HG03342 (cell line): Measurements from ENCODE around the gene CLDN6.
A peak's percentile ranks its signal among the peaks of the same experiment; 100 is the strongest.

ENCODE experiments used
- ATAC-seq: cut with Tn5 transposase; IDR thresholded peaks from one replicate; pipeline ENCODE4 v1.9.1; 2021; ENCODE audit warnings: mild to moderate bottlenecking, moderate library complexity; ENCODE audit not compliant: unreplicated experiment

CLDN6 gene

DNA sequence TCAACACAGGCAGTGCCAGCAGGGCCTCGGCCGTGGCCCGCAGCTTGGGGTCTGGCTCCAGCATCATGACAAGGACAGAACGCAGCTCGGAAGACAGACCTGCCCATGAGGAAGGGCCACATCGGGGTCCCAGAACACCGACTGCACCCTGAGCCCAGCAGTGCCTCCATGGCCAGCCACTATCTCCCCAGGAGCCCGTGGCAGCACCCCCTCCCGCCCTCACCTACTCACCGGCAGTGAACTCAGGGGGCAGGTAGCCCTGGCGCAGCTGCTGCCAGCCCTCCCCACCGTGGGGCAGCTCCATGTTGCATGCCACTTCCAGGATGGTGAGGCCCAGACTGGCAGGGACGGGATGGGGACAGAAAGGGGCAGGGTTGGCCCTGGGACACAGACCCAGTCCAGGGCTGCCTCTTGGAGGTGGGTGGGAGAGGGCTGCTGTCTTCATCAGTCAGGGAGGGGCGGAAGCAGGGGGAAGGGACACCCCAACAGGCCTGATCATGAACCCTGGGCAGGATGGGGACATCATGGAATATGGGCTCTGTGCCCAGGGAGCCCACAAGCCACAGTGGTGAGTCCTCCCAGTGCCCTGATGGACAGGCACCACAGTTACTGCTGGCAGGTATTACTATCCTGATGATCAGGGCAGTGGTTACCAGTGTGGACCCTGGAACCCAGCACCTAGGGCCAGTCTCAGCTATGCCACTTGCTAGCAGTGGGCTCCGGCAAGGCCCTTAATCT, 43.5 kb downstream of the CLDN6 start:
- no peak for ATAC-seq

DNA sequence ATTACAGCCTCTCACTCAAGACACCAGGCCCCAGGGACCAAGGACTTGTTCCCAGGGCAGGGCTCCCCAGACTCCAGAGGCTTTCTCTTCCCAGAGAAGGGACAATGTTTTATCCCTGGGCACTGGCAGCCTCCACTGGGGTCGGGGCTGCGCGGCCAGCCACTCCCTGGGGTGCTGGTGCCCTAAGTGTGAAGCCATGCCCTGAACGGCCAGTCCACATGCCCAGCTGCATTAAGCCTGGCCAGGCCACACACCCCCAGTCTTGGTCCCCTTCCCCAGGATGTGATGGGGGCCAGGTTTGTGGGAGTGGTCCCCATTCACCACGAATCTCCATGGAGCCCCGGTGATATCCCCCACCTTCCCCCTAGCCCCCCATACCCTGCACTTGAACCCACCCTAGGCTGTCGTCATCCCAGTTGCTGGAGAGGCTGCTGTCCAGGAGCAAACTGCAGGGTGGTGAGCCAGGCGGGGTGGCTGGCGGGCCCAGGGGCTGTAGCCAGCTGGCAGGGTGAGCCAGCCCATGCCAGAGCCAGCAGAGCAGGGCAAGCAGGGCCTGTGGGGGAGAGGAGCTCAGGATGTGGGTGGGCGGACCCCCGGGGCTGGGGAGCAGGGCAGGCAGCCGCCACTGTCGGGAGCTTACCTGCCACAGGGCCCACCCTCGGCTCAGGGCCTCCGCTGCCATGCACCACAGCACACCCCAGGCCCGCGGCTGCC, 44.2 kb downstream of the CLDN6 start:
- ATAC-seq, result no peak

DNA sequence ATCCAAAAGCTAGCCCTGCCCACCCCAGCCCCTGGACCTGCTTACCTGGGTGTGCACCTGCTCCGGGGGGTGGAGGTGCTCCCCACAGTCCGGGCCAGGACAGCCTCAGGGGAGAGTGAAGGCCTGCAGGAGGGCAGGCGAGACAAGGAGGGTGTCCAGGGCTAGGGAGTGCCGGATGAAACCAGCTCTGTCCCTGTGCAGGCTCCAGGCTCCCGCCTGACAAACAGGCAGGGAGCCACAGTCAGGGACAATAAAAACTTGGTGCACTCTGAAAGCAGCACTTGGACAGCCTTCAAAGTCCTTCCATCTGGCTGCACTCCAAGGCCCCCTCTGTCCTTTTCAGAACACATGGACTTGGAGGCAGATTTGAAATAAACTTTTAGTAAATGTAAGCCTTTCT, 44.9 kb downstream of the CLDN6 start:
- no peak for ATAC-seq

DNA sequence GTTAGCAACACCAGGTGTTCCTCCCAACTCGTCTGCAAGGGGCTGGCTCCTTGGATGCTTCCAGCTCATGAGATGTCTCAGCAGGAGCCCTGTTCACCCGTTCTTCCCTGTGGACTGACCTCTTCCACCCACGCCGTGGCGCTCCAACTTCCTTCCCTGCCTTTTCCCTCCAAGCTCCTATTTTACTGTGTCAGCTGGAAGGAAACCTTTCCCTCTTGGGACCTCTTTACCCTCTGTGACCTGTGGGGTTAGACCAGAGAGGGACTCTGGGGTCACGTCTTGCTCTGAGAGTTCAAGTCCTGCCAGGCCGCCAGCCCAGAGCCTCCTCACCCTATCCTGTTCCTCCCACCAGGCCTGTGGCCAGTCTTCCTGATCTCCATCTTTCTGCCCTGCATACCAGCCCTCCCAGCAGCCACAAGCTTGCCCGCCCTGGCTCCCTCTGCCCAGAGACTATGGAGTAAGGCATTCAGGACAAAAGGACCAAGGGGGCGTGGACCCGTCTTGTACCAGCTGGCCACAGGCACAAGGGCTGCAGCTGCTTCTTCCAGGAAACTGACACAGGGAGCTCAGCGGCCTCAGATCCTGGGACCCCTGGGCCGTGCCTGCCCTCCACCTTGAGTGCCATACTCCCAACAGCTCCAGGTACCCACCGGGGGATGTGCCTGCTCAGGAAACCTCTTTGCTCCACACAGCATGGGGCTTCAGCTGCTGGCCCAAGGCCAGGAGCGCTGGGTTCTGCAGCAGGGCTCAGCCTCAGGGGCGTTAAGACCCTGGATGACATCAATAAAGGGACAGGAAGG, 45.8 kb downstream of the CLDN6 start:
- no peak for ATAC-seq

DNA sequence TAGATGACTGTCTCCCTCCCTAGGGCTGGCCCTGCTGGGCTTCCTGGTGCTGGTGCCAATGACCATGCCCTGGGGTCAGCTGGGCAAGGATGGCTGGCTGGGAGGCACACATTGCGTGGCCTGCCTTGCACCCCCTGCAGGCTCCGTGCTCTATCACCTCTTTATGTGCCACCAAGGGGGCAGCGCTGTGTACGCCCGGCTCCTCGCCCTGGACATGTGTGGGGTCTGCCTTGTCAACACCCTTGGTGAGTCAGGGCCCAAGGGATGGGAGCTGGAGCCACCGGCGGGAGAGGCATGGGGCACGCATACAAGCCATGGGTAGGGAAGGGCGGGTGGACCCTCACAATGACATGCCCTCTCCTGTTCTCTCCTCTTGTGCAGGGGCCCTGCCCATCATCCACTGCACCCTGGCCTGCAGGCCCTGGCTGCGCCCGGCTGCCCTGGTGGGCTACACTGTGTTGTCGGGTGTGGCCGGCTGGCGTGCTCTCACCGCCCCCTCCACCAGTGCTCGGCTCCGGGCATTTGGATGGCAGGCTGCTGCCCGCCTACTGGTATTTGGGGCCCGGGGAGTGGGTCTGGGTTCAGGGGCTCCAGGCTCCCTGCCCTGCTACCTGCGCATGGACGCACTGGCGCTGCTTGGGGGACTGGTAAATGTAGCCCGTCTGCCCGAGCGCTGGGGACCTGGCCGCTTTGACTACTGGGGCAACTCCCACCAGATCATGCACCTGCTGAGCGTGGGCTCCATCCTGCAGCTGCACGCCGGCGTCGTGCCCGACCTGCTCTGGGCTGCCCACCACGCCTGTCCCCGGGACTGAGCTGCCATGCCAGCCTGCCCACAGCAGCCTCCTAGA, 46.6 kb downstream of the CLDN6 start:
- no peak for ATAC-seq

DNA sequence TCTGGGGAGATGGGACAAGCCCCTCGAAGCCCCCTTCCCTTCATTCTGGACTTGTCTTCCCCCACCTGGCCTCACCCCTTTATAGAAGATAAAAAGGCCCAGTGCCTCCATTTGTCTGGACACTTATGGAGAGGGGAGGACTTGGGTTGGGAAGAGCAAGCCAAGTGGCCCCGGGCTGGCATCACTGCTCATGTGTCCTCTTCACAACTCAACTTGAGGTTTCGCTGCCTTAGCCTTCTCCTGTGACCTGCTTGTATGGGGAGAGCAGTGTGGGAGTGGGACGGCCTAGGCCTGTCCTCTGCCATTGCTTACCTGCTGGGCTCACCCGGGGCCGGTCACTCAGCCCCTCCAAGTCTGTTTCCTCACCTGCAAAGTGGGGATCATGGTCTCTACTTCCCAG, 47.4 kb downstream of the CLDN6 start:
- no peak for ATAC-seq

DNA sequence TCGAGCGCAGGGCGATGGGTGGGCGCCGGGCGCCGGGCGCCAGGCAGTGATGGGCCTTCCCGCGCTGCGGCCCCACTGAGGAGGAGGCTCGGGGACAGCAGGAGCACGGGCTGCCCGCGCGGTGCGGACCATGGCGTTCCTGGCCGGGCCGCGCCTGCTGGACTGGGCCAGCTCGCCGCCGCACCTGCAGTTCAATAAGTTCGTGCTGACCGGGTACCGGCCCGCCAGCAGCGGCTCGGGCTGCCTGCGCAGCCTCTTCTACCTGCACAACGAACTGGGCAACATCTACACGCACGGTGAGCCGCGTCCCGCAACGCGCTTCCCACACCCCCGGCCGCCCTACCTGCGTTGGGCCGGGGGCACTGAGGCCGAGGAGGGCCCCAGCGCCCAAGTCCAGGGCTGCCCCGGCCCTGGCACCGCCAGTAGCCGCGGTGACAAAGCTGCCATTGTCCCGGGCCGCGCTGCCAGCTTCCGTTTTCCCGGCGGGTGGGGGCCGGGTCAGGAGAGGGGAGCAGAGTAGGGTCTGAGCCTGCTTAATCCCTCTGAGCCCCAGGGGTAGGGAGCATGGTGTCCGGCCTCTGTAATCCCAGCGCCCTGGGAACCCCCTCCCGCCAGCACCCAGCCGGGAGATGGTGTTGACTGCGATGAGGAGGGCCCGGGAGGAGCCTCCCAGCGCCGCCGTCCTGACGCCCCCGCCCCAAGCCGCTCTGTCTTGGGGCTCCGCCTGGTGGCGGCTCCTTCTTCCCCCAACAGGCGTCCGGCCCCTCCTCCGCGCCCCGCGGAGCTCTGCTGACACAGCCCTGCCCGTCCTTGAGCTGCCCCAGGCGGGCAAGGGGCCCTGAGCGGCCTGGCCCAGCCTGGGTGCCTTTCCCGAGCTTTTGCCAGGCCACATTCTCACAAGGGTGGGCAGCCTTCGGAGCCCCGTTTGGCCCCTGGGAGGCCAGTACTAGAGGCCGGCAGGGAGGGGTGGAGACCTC, 48.1 kb downstream of the CLDN6 start:
- ATAC-seq, result peak; percentile 32

DNA sequence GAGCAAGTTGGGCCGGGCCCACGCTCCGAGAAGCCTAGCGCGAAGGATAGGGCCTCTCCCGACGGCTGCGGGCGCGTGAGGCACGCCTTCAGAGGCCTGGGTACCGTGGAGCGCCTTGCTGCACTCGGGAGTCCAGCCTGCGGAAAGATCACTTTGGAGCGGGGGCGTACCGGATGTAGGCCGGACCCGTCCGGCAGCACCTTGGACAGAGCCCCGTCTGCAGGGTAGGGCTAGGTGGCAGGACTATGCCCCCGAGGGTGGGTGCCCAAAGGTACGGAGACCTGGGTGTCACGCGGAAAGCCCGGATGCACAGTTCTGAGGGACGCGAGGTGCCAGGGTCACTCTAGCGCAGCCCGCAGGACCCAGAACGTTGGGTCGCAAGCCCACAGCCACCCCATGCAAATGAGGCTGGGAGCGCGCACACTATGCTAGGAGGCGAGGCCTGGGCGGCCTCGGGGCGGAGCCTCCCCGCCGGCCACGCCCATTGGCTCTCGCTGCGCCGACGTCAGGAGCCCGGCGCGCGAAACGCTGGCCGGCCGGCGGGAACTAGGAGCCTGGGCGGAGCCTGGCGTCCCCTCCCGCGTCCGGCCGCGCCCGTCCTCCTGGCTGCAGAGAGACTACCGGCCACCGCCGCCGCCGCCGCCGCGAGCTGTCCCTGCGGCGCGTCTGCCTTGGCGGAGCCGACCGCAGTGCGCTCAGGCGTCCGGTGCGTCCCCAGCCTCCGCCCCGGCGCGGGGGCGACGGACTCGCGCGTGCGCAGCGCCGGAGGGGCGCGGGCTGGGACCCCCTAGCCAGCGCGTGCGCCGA, 49.0 kb downstream of the CLDN6 start, which contains the start of gene PAQR4:
PAQR4 (plus strand) TSS at position 611 of the 807 bp plus-strand sequence. CDS start 327 bp downstream, outside the sequence.
- peak; percentile 70 for ATAC-seq

DNA sequence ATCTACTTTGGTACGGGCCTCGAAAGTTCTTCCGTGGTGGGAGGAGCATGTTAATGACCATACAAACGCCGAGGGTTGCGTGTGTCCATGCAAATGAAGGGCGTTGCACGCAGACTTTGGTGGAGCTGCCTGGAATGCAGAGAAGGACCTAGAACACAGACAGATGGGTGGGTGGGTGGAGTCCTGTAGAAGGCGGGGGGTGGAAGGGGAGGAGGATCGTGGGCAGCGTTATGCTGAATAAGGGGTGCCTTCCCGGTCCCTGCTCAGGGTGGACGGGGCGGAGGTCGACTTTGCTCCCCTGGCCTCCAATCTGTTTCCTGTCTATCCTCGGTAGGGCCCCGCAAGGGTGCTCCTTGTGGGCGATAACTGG, 49.6 kb downstream of the CLDN6 start:
- no peak for ATAC-seq

DNA sequence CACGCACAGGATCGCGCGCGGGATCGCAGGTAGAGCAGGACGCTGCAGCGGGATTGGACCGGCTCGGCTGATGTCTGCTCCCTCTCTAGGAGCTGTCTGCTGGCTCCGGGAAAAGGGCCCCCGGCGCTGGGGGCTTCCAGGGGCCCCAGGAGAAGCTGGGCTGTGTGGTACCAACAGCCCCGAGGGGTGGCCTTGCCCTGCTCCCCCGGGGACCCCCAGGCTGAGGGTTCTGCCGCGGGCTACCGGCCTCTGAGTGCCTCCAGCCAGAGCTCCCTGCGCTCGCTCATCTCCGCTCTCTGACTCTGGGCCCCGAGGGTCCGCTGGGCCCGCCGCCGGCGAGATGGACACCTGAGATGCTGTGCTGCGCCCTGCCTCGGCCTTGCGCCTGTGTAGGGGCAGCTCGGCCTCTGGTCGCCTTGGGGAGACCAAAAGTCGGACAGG, 50.2 kb downstream of the CLDN6 start:
- no peak for ATAC-seq

DNA sequence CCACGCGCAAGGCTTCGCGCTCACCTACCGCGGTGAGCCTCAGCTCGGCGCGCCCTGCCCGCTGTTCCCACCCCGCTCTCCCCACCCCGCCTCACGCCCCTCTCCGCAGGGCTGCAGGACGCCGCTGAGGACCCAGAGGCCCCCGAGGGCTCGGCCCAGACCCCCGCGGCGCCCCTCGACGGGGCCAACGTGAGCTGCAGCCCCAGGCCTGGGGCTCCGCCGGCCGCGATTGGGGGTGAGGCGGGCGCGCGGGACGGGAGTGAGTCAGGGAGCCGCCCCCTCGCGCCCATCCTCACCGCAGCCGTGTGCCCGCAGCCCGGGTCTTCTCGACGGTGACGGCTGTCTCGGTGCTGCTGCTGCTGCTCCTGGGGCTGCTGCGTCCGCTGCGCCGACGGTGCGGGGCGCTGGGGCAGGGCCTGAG, 50.8 kb downstream of the CLDN6 start:
- ATAC-seq, result no peak

DNA sequence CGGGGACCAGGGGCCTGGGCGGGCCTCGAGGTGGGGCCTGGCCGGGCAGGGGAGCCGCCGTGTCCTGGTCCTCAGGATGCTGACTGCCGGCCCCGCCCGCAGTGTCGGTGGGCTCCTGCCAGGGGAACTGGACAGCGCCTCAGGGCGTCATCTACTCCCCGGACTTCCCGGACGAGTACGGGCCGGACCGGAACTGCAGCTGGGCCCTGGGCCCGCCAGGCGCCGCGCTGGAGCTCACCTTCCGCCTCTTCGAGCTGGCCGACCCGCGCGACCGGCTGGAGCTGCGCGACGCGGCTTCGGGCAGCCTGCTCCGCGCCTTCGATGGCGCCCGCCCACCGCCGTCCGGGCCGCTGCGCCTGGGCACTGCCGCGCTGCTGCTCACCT, 51.2 kb downstream of the CLDN6 start:
- no peak for ATAC-seq

DNA sequence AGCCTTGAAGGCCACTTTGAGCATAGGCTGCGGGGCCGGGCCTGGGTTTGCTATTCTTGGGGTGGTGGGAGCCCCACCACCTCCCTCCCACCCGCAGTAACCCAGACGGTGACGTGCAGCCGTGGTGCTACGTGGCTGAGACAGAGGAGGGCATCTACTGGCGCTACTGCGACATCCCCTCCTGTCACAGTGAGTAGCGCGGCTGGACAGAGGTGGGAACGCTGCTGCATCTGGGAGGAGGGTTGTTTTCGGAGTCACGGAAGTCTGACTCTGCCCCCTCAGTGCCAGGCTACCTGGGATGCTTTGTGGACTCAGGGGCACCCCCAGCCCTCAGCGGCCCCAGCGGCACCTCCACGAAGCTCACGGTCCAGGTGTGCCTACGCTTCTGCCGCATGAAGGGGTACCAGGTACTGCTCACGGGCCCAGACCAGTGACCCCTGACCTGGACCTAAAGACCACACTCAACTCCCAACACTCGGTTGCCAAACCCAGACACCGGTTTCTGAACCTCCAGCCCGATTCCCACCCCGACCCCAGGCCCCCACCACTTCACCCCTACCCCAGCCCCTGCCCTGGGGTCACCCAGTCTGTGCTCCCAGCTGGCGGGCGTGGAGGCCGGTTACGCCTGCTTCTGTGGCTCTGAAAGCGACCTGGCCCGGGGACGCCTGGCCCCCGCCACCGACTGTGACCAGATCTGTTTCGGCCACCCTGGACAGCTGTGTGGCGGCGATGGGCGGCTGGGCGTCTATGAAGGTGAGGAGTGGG, 51.8 kb downstream of the CLDN6 start:
- no peak for ATAC-seq
